Pulmonary artery endothelial cell (primary cell): ENCODE measurements around the gene IP6K2. TPM values are rescaled to one million over a fixed set of nuclear protein-coding genes. Genes with fewer than 3 reads are reported as not detected.

Experiments
- DNase-seq: peaks from one replicate; pipeline ENCODE4 v3.0.0-alpha.2; 2011; ENCODE audit warnings: low read depth, low spot score
- total RNA-seq: library from RNA; depleted of rRNA; stranded (reverse); fragments of >200 nt; gene quantifications from 2 replicates; pipeline ENCODE4 v1.2.3, GENCODE V29; 2014

The IP6K2 gene
- total RNA-seq, 1 donor from 2014 or later: 42.3 TPM

GRCh38 chr3:48642605-48643004 lies 74.4 kb downstream of the IP6K2 start:
- no peak for DNase-seq

DNA sequence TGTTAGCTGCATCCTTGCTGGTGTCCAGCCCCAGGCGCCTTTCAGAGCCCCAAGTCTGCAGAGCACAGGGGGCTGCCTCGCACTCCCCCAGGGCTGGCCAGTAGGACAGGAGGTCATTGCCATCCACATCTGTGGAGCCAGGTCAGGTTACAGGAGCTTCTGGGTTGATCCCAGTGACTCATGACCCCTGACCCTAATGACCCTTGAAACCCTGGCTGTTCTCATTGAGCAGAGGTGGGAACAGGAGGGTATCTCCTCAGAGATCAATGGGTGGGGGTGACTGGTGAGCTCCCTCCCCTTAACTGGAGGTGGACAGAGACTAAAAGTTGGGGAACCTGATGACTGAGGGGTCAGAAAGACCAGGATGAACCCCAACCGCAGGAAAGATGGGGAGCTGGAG lies 75.6 kb downstream of the IP6K2 start:
- no peak for DNase-seq

DNA sequence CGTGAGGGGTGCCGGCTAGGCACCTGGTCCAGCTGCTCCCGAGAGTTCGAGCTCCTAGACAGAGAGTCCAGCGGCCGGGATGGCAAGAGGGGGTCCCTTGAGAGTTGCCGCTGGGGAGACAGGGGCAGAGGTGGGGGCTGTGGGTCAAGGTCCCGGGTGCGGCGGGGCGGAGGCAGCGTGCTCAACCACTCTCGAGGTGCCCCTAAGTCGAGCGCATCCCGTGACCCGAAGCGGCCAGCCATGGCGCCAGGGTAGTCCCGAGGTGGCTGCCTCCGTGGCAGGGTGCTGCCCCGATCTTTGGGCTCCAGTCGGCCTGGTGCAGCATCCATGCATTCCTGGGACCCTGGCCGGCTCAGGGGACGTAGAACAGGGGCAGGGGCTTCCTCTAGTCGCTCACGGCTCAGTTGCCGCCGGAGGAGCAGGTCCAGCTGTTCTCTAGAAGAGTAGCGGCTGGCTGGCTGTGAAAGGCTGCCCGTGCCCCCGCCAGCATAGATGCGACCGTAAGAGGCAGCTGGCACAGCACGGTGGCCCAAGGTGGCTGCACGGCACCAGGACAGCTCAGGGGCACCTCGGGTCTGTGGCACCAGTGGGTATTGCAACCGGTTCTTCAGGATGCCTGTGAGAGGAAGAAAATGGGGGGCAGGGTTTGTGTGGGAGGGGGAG lies 76.9 kb downstream of the IP6K2 start:
- DNase-seq: no peak

Other genes with a start within 250 kb of the IP6K2 start
- gene SHISA5, start 213.0 kb downstream of the IP6K2 start, total RNA-seq: 132 and 156 TPM in 2 replicates
- 3.1 TPM in 2 replicates for gene PFKFB4, start 160.4 kb downstream of the IP6K2 start, total RNA-seq
- gene UCN2, start 153.4 kb downstream of the IP6K2 start, total RNA-seq: 0.07 TPM in 1 of 2 replicates, not detected in the other
- gene COL7A1, start 121.9 kb downstream of the IP6K2 start, total RNA-seq: 0.13 and 0.25 TPM in 2 replicates
- gene UQCRC1, start 107.6 kb downstream of the IP6K2 start, total RNA-seq: 339 and 359 TPM in 2 replicates
- not detected in 2 replicates for gene TMEM89, start 95.5 kb downstream of the IP6K2 start, total RNA-seq
- 10.6 and 17.3 TPM in 2 replicates for gene SLC26A6, start 81.8 kb downstream of the IP6K2 start, total RNA-seq
- gene CELSR3, start 54.3 kb downstream of the IP6K2 start, total RNA-seq: 0.18 and 0.20 TPM in 2 replicates
- gene NCKIPSD, start 31.3 kb downstream of the IP6K2 start, total RNA-seq: 6.8 and 6.9 TPM in 2 replicates
- gene PRKAR2A, start 130.7 kb upstream of the IP6K2 start, total RNA-seq: 46.6 and 52.0 TPM in 2 replicates
- 25.4 and 26.6 TPM in 2 replicates for gene SLC25A20, start 181.7 kb upstream of the IP6K2 start, total RNA-seq
- gene ARIH2, start 201.6 kb upstream of the IP6K2 start, total RNA-seq: 61.3 and 85.8 TPM in 2 replicates